Type B pancreatic cell (in vitro differentiated cells): ENCODE data around the gene RAI14. TPM values are rescaled to one million over a fixed set of nuclear protein-coding genes. Genes with fewer than 3 reads are reported as not detected.
"Not testable (repeated sequence)": the region's sequence is repeated elsewhere in the genome, so short reads cannot be mapped to it uniquely, and the experiment has no call there.

ENCODE experiments used
- DNase-seq: peaks from one replicate; pipeline ENCODE4 v3.0.0; 2021; ENCODE audit warnings: mixed read lengths; ENCODE audit not compliant: unreplicated experiment; ENCODE audit errors: extremely low spot score
- H3K27ac Mint-ChIP-seq: 2 replicates; pipeline ENCODE4 v1.8.0; 2021; ENCODE audit warnings: mild to moderate bottlenecking, mixed read lengths
- H3K27me3 Mint-ChIP-seq: 2 replicates; pipeline ENCODE4 v1.8.0; 2021; ENCODE audit warnings: mixed read lengths
- H3K36me3 Mint-ChIP-seq: 2 replicates; pipeline ENCODE4 v1.8.0; 2021; ENCODE audit warnings: mixed read lengths
- H3K4me1 Mint-ChIP-seq: one replicate; pipeline ENCODE4 v1.8.0; 2021; ENCODE audit warnings: mixed read lengths; ENCODE audit not compliant: unreplicated experiment
- H3K4me3 Mint-ChIP-seq: 2 replicates; pipeline ENCODE4 v1.8.0; 2021; ENCODE audit warnings: mild to moderate bottlenecking, mixed read lengths
- H3K9me3 Mint-ChIP-seq: 2 replicates; pipeline ENCODE4 v1.8.0; 2021; ENCODE audit warnings: mixed read lengths
- CTCF ChIP-seq: fragments of 200-600 bp; sonication (generic); conservative IDR thresholded peaks from 2 replicates; pipeline ENCODE4 v1.5.0; 2021; ENCODE audit warnings: antibody characterized with exemption, mild to moderate bottlenecking
- total RNA-seq: library from RNA; stranded (reverse); gene quantifications from 2 replicates; pipeline ENCODE4 v1.2.1, GENCODE V29; 2021; ENCODE audit warnings: low replicate concordance

The RAI14 gene
- total RNA-seq, 1 donor from 2014 or later, result 102 TPM

- Mint-ChIP-seq H3K36me3 (peaks cover 47% of the 10 kb centered on the region), H3K9me3 (peaks cover 5% of the 10 kb centered on the region), H3K4me3 (no peak overlapping the region), H3K27ac (no peak overlapping the region), H3K27me3 (no peaks in the 10 kb centered on the region), H3K4me1 (peaks cover 56% of the 10 kb centered on the region)
- DNase-seq, result no peak
- TF ChIP-seq CTCF, result no peak
Observed at GRCh38 chr5:34758514-34758913, 102.4 kb downstream of the RAI14 start.

GRCh38 chr5:34759213-34759612, 103.1 kb downstream of the RAI14 start:
- H3K9me3 Mint-ChIP-seq, H3K27me3 Mint-ChIP-seq, H3K4me3 Mint-ChIP-seq, H3K27ac Mint-ChIP-seq, DNase-seq: not testable (repeated sequence)
- Mint-ChIP-seq H3K36me3 (peaks cover 51% of the 10 kb centered on the region), H3K4me1 (peaks cover 57% of the 10 kb centered on the region)

- no peak for TF ChIP-seq CTCF
Observed at GRCh38 chr5:34765662-34766061, 109.5 kb downstream of the RAI14 start.

GRCh38 chr5:34767180-34767579, 111.1 kb downstream of the RAI14 start:
- peaks cover 37% of the 10 kb centered on the region for H3K36me3 Mint-ChIP-seq
- no peak overlapping the region for H3K4me3 Mint-ChIP-seq
- DNase-seq, result no peak
- H3K27me3 Mint-ChIP-seq, result no peaks in the 10 kb centered on the region
- H3K27ac Mint-ChIP-seq, result no peak overlapping the region
- no peak for TF ChIP-seq CTCF
- peaks cover 7% of the 10 kb centered on the region for H3K9me3 Mint-ChIP-seq
- peaks cover 23% of the 10 kb centered on the region for H3K4me1 Mint-ChIP-seq

More at GRCh38 chr5:34765662-34766061, 109.5 kb downstream of the RAI14 start:
- Mint-ChIP-seq H3K4me1 (peaks cover 24% of the 10 kb centered on the region), H3K4me3 (no peak overlapping the region), H3K27me3 (no peaks in the 10 kb centered on the region), H3K27ac (no peak overlapping the region), H3K9me3 (peaks cover 7% of the 10 kb centered on the region), H3K36me3 (peaks cover 47% of the 10 kb centered on the region)
- DNase-seq, result no peak

DNA sequence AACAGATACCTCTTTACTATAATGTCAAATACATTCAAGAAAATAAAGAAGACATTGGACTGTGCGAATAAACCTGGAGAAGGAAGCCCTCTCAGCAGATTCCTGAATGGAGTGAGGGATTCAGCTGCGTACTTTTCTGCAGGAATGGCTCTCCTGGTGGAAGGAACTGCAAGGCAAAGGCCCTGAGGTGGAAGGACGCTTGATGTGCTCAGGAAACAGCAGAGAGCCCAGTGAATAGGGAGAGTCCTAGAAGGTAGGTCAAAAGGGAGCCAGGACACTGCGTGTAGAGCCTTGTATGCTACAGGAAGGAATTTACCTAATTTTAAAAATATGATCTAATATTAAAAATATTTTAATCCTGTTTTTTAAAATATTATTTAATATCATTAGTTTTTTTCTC, 114.4 kb downstream of the RAI14 start:
- H3K27ac Mint-ChIP-seq, result no peak overlapping the region

GRCh38 chr5:34771076-34771475, 114.9 kb downstream of the RAI14 start:
- no peak overlapping the region for H3K4me3 Mint-ChIP-seq
- DNase-seq, result no peak
- no peak overlapping the region for H3K27ac Mint-ChIP-seq
- H3K36me3 Mint-ChIP-seq, result peaks cover 42% of the 10 kb centered on the region
- H3K4me1 Mint-ChIP-seq, result peaks cover 15% of the 10 kb centered on the region
- peaks cover 12% of the 10 kb centered on the region for H3K9me3 Mint-ChIP-seq
- H3K27me3 Mint-ChIP-seq, result no peaks in the 10 kb centered on the region
- peak; percentile 43 for TF ChIP-seq CTCF

More for the DNA sequence above, 114.4 kb downstream of the RAI14 start:
- Mint-ChIP-seq H3K27me3 (no peaks in the 10 kb centered on the region), H3K9me3 (peaks cover 8% of the 10 kb centered on the region), H3K4me1 (peaks cover 15% of the 10 kb centered on the region), H3K4me3 (no peak overlapping the region), H3K36me3 (peaks cover 38% of the 10 kb centered on the region)
- DNase-seq, result no peak
- no peak for TF ChIP-seq CTCF
